ENCODE results near the gene MAP2K5. TPM values are rescaled to one million over a fixed set of nuclear protein-coding genes. Genes with fewer than 3 reads are reported as not detected.

MAP2K5 gene
- 8.9 and 9.6 TPM in 2 replicates for total RNA-seq (ENCODE audit: low replicate concordance)

DNA sequence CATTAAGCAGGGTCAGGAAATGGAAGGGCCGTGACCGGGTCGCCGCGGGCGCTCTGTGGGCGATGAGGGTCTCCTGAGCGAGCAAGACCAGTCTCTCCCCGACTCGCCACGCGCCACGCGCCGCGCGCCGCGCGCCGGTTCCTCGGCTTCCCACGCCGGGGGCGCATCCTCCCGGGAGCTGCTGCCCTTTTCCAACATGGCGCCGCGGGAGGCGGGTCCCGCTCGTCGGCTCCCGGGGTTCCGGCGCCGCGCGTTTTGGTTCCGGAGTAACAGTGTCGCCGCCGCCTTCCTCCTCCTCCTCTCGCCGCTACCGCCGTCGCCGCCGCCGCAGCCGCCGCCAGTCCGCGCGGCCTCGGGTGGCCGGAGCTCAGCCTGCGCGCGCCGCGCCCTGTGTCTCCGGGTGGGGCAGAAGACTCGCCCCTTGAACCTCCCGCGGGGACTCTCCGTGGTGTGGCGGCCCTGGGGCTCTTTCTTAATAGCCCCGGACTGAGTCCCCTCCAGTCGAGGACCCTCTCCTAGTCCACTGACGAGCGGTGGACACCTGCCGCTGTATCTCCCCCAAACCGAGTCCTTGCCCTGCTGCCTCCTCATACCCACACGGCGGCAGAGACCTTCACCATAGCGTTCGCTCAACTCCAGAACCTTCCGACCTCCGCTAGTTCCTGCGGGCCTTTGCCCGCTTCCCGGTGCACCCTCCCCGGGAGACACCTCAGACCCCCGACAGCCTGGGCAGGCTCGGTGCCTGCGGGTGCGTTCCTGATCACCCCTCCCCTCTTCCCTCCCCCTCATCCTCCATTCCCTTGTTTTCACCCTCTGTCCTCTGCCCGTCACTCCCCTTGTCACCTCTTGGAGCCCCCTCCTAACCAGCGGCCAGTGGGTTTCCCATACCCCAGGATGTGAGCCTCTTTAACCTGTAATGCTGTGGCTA lies at the start of gene MAP2K5:
Gene MAP2K5, plus strand, starts transcription at position 284 of the 928 bp plus-strand sequence. Its CDS starts 633 bp downstream, at position 917.
- DNase-seq (ENCODE audit: low read depth) = peak; percentile 60
- H3K4me3 ChIP-seq (ENCODE audit: low read depth, low read length) = peak within 1 kb of the TSS; percentile 85
- no peak for TF ChIP-seq CTCF (IDR thresholded peaks at IDR 0.05; ENCODE audit: insufficient read depth, low read length)

DNA sequence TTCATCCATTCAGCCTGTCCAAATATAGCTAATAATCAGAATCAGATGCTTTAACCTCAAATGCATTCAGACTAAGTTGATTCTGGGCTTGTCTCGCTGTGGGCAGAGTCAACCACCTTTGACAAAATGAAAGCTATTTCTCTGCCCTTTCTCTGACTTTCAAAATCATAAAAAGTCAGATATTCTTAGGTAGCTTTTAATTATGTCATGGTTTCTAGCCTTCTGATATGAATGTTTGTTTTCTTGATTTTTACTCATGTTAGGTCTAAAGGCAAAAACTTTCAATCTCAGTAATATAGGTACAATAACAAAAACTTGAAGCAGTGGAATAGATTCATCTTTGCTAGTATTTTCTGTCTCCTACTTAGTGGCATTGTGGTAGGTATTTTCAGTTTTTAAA lies 46.9 kb upstream of the MAP2K5 start:
- no peak overlapping the region for H3K4me3 ChIP-seq (ENCODE audit: low read depth, low read length)
- no peak for DNase-seq (ENCODE audit: low read depth)
- TF ChIP-seq CTCF (IDR thresholded peaks at IDR 0.05; ENCODE audit: insufficient read depth, low read length) = no peak

DNA sequence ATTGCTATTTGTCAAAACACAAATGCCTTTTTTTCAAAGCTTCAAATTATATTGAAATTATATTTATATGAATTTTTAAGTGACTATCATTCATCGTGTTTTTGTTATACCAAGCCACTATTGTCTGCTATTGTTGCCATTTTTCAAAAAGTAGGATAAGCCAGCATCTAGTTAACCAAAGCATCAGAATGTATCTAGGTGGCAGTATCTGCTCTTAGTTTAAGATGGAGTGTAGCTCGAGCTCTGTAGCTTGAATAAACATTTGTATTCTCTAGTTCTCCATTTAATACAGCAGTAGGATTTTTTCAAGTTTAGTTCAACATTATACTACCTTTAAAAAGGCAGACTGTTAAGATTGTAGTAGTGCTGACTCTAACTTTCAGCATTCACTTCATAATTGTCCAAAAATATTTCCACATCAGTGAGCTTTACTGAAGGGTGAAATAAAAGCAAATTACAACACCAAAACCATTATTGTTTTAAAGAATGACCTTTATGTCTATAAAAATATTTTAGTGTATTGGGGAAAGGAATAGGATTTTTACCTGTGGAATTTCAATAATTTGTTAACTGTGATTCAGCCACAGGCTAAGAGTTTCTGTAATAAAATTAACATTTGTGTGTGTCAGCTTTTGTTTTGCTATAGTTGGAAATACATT lies 41.2 kb upstream of the MAP2K5 start:
- TF ChIP-seq CTCF (IDR thresholded peaks at IDR 0.05; ENCODE audit: insufficient read depth, low read length) = peak; percentile 49
- peak; percentile 67 for DNase-seq (ENCODE audit: low read depth)
- no peak overlapping the region for H3K4me3 ChIP-seq (ENCODE audit: low read depth, low read length)

DNA sequence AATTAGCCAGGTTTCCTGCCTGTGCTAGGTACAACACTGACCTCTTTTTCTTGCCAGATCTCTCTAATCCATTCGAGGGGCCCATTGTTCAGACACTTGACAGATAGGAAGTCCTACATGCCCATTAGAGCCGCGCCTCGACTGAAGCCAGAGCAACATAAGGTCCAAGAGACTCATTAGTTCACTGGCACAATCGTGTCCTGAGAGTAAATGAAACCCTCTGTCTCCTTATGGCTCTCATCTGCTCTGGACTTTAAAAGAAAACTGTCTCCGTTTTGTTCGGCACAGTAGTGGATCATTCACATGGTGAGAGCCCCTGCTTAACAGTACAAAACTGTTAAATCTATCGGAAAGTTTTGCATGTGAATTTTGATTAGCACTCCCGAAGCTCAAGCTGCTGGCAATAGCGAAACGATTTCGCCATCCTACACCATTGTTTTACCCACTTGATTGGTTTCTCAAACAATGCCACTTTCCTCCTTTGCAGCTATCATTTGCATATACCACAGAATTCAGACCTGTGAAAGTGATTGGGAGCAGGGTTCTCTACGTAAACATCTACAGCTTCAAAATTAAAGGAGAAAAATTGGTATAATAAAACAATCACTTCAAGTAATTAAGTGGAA lies 40.6 kb upstream of the MAP2K5 start:
- H3K4me3 ChIP-seq (ENCODE audit: low read depth, low read length) = no peak overlapping the region
- no peak for DNase-seq (ENCODE audit: low read depth)
- no peak for TF ChIP-seq CTCF (IDR thresholded peaks at IDR 0.05; ENCODE audit: insufficient read depth, low read length)

- no peak overlapping the region for H3K4me3 ChIP-seq (ENCODE audit: low read depth, low read length)
- no peak for DNase-seq (ENCODE audit: low read depth)
- TF ChIP-seq CTCF (IDR thresholded peaks at IDR 0.05; ENCODE audit: insufficient read depth, low read length) = no peak
Measured at GRCh38 chr15:67504056-67504455, 38.4 kb upstream of the MAP2K5 start.

DNA sequence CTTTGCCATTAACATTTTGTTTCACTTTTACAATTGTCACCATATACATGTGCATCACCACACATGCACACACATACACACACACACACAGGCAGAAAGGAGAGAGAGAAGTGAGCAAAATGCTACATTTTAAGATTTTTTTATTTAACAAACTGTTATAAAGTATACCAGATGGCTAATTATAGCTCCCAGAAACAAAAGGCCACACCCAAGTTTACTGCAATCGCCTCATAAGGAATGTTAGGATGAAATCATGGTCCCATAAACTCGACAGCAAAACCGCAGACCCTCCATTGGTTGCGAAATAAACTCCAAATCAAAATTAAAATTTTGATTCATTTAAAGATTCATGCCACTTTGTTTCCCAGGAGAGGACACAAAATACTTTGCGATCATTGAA lies 37.7 kb upstream of the MAP2K5 start:
- no peak overlapping the region for H3K4me3 ChIP-seq (ENCODE audit: low read depth, low read length)
- DNase-seq (ENCODE audit: low read depth) = peak; percentile 47
- no peak for TF ChIP-seq CTCF (IDR thresholded peaks at IDR 0.05; ENCODE audit: insufficient read depth, low read length)

Data from fibroblast of the aortic adventitia (primary cell).